CD4-positive, alpha-beta T cell treated with Interleukin-17A for 1 hour (primary cell): ENCODE results near the gene CCDC15.
A peak's percentile ranks its signal among the peaks of the same experiment; 100 is the strongest.

ENCODE experiments used
- DNase-seq: peaks from one replicate; pipeline ENCODE4 v3.0.0-alpha.2; 2020

CCDC15 gene

GRCh38 chr11:125071846-125072217, 117.8 kb downstream of the CCDC15 start:
- no peak for DNase-seq

GRCh38 chr11:125072218-125072960, 118.4 kb downstream of the CCDC15 start:
- peak; percentile 7 for DNase-seq

- DNase-seq, result no peak
Observed at GRCh38 chr11:125072961-125073590, 119.1 kb downstream of the CCDC15 start.

- no peak for DNase-seq
Observed at GRCh38 chr11:125073616-125074483, 119.8 kb downstream of the CCDC15 start.

- DNase-seq, result no peak
Observed at GRCh38 chr11:125074511-125075241, 120.7 kb downstream of the CCDC15 start.

- DNase-seq, result no peak
Observed at GRCh38 chr11:125075242-125075625, 121.2 kb downstream of the CCDC15 start.

GRCh38 chr11:125075900-125076317, 121.9 kb downstream of the CCDC15 start:
- DNase-seq, result no peak

GRCh38 chr11:125076378-125076945, 122.5 kb downstream of the CCDC15 start:
- DNase-seq, result no peak

- DNase-seq, result no peak
Observed at GRCh38 chr11:125078016-125078415, 124.0 kb downstream of the CCDC15 start.

- DNase-seq, result no peak
Observed at GRCh38 chr11:125078516-125079140, 124.6 kb downstream of the CCDC15 start.

GRCh38 chr11:125079151-125079877, 125.3 kb downstream of the CCDC15 start:
- no peak for DNase-seq

- no peak for DNase-seq
Observed at GRCh38 chr11:125079878-125080530, 126.0 kb downstream of the CCDC15 start.

GRCh38 chr11:125080531-125080911, 126.5 kb downstream of the CCDC15 start:
- no peak for DNase-seq

GRCh38 chr11:125081098-125081798, 127.2 kb downstream of the CCDC15 start:
- no peak for DNase-seq

- no peak for DNase-seq
Observed at GRCh38 chr11:125082040-125082439, 128.0 kb downstream of the CCDC15 start.

- DNase-seq, result no peak
Observed at GRCh38 chr11:125082611-125083311, 128.8 kb downstream of the CCDC15 start.

GRCh38 chr11:125083312-125084056, 129.5 kb downstream of the CCDC15 start:
- DNase-seq, result no peak

GRCh38 chr11:125084057-125084416, 130.0 kb downstream of the CCDC15 start:
- no peak for DNase-seq

- DNase-seq, result no peak
Observed at GRCh38 chr11:125084761-125085231, 130.8 kb downstream of the CCDC15 start.
